Left ventricle myocardium inferior (tissue), 1 donor: ENCODE data around the gene TAGLN. TPM values are rescaled to one million over a fixed set of nuclear protein-coding genes. Genes with fewer than 3 reads are reported as not detected.

Source experiments
- DNase-seq: peaks from one replicate; pipeline ENCODE4 v3.0.0-alpha.2; 2020
- H3K27ac ChIP-seq: fragments of 200-600 bp; replicated peaks from 2 replicates; pipeline ENCODE4 v1.8.0; 2021
- H3K27me3 ChIP-seq: fragments of 200-600 bp; 2 replicates; pipeline ENCODE4 v1.8.0; 2021; ENCODE audit warnings: low read depth
- H3K36me3 ChIP-seq: fragments of 200-600 bp; 2 replicates; pipeline ENCODE4 v1.8.0; 2021
- H3K4me1 ChIP-seq: fragments of 200-600 bp; 2 replicates; pipeline ENCODE4 v1.8.0; 2021
- H3K4me3 ChIP-seq: fragments of 200-600 bp; 2 replicates; pipeline ENCODE4 v1.8.0; 2021; ENCODE audit warnings: mild to moderate bottlenecking, moderate library complexity
- H3K9me3 ChIP-seq: fragments of 200-600 bp; replicated peaks from 2 replicates; pipeline ENCODE4 v1.8.0; 2021
- CTCF ChIP-seq: fragments of 200-600 bp; IDR thresholded peaks from 2 replicates; pipeline ENCODE4 v1.8.0; 2021; ENCODE audit warnings: antibody characterized with exemption, mild to moderate bottlenecking, borderline replicate concordance
- intact Hi-C: fragments of 100-400 bp; cut with micrococcal nuclease; formaldehyde crosslinking; loops from one replicate; pipeline ENCODE4 v1.11.0; 2022
- total RNA-seq: library from RNA; stranded (reverse); fragmentation: NEBNext Ultra II Directional; extraction: Animal tissue kit (Norgen Biotek cat#: 25700); gene quantifications from one replicate; pipeline ENCODE4 v1.2.1, GENCODE V29; 2021
- donor health status: DM: no; HTN: yes; CAD: no; lungs with severe emphysema.

TAGLN gene
- total RNA-seq, 1 donor from 2014 or later = 113 TPM

- intact Hi-C loops = no loop called here
These were observed 40.1 kb downstream of the TAGLN start for GRCh38 chr11:117239295-117239694.

GRCh38 chr11:117248341-117248740 lies 49.2 kb downstream of the TAGLN start:
- TF ChIP-seq CTCF = no peak
- H3K27me3 ChIP-seq = no peaks in the 10 kb centered on the region
- intact Hi-C loops = no loop called here
- no peaks in the 10 kb centered on the region for H3K9me3 ChIP-seq
- no peak for DNase-seq
- H3K4me3 ChIP-seq = no peak overlapping the region
- H3K36me3 ChIP-seq = peaks cover 75% of the 10 kb centered on the region
- H3K27ac ChIP-seq = no peak overlapping the region
- no peaks in the 10 kb centered on the region for H3K4me1 ChIP-seq

More at GRCh38 chr11:117239295-117239694, 40.1 kb downstream of the TAGLN start:
- H3K36me3 ChIP-seq = peaks cover 58% of the 10 kb centered on the region
- no peak overlapping the region for H3K27ac ChIP-seq
- no peaks in the 10 kb centered on the region for H3K9me3 ChIP-seq
- no peaks in the 10 kb centered on the region for H3K27me3 ChIP-seq
- peaks cover 6% of the 10 kb centered on the region for H3K4me1 ChIP-seq
- no peak overlapping the region for H3K4me3 ChIP-seq
- DNase-seq = no peak
- no peak for TF ChIP-seq CTCF

- Histone ChIP-seq H3K4me1 (no peaks in the 10 kb centered on the region), H3K27ac (no peak overlapping the region), H3K4me3 (no peak overlapping the region), H3K36me3 (peaks cover 77% of the 10 kb centered on the region), H3K9me3 (no peaks in the 10 kb centered on the region), H3K27me3 (no peaks in the 10 kb centered on the region)
- no peak for TF ChIP-seq CTCF
- intact Hi-C loops = no loop called here
- DNase-seq = no peak
These were observed 50.4 kb downstream of the TAGLN start for GRCh38 chr11:117249571-117249970.

- Histone ChIP-seq H3K27me3 (no peaks in the 10 kb centered on the region), H3K36me3 (peaks cover 74% of the 10 kb centered on the region), H3K27ac (no peak overlapping the region), H3K4me1 (no peaks in the 10 kb centered on the region), H3K9me3 (no peaks in the 10 kb centered on the region), H3K4me3 (no peak overlapping the region)
- DNase-seq = no peak
- intact Hi-C loops = no loop called here
- no peak for TF ChIP-seq CTCF
These were observed 52.3 kb downstream of the TAGLN start for GRCh38 chr11:117251506-117251905.

GRCh38 chr11:117255966-117256365 lies 56.8 kb downstream of the TAGLN start:
- no peak overlapping the region for H3K4me3 ChIP-seq
- no peak for DNase-seq
- peaks cover 57% of the 10 kb centered on the region for H3K36me3 ChIP-seq
- TF ChIP-seq CTCF = no peak
- intact Hi-C loops = no loop called here
- H3K27ac ChIP-seq = no peak overlapping the region
- H3K27me3 ChIP-seq = no peaks in the 10 kb centered on the region
- H3K4me1 ChIP-seq = no peaks in the 10 kb centered on the region
- no peaks in the 10 kb centered on the region for H3K9me3 ChIP-seq

GRCh38 chr11:117256573-117256972 lies 57.4 kb downstream of the TAGLN start:
- intact Hi-C loops = no loop called here
- no peak for DNase-seq
- Histone ChIP-seq H3K36me3 (peaks cover 63% of the 10 kb centered on the region), H3K4me3 (no peak overlapping the region), H3K4me1 (no peaks in the 10 kb centered on the region), H3K27ac (no peak overlapping the region), H3K9me3 (no peaks in the 10 kb centered on the region), H3K27me3 (no peaks in the 10 kb centered on the region)
- no peak for TF ChIP-seq CTCF
